WERI-Rb-1 (cell line): ENCODE data around the gene DDX31.

Source experiments
- DNase-seq: peaks from one replicate; pipeline ENCODE4 v3.0.0-alpha.2; 2020
- H3K27ac ChIP-seq: fragments of 250-450 bp; sonication (Bioruptor Pico); 2 replicates; pipeline ENCODE4 v1.5.1; 2020; ENCODE audit warnings: mild to moderate bottlenecking, moderate library complexity
- H3K27me3 ChIP-seq: fragments of 250-450 bp; sonication (Bioruptor Pico); 2 replicates; pipeline ENCODE4 v1.5.1; 2021; ENCODE audit warnings: mild to moderate bottlenecking, low read depth, moderate library complexity; ENCODE audit not compliant: insufficient read depth, severe bottlenecking
- H3K36me3 ChIP-seq: fragments of 250-450 bp; sonication (Bioruptor Pico); 2 replicates; pipeline ENCODE4 v1.5.1; 2020; ENCODE audit warnings: mild to moderate bottlenecking, moderate library complexity
- H3K4me3 ChIP-seq: 2 replicates; pipeline ENCODE4 v1.5.1; 2011; ENCODE audit warnings: low read depth, mild to moderate bottlenecking, control low read depth, low read length
- H3K9me3 ChIP-seq: fragments of 250-450 bp; sonication (Bioruptor Pico); 2 replicates; pipeline ENCODE4 v1.5.1; 2021; ENCODE audit warnings: mild to moderate bottlenecking, moderate library complexity; ENCODE audit not compliant: severe bottlenecking
- TF ChIP-seq, protein P1 (sequence below): IDR thresholded peaks from 2 replicates; pipeline ENCODE4 v1.5.1; 2011; ENCODE audit warnings: low read depth, mild to moderate bottlenecking, control low read depth, inconsistent platforms, low read length

The DDX31 gene

DNA sequence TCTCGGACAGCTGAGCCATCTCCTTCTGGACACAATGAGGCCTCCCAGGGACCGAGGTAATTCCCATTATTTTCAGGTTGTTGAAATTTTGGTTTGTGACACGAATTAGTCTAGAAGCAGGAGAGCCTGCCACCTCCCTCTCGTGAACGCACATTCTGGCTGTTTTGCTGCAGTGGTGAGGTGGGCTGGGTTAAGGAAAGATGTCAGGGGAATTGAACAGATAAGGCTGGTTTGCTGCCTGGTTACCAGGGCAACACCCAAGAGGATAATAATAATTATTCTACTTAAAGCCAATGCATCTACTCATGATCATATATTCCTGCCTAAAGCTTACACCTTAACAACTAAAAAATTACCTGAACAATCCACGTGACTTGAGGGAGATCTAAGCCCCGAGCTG lies 38.1 kb downstream of the DDX31 start:
- TF ChIP-seq, protein P1, sequence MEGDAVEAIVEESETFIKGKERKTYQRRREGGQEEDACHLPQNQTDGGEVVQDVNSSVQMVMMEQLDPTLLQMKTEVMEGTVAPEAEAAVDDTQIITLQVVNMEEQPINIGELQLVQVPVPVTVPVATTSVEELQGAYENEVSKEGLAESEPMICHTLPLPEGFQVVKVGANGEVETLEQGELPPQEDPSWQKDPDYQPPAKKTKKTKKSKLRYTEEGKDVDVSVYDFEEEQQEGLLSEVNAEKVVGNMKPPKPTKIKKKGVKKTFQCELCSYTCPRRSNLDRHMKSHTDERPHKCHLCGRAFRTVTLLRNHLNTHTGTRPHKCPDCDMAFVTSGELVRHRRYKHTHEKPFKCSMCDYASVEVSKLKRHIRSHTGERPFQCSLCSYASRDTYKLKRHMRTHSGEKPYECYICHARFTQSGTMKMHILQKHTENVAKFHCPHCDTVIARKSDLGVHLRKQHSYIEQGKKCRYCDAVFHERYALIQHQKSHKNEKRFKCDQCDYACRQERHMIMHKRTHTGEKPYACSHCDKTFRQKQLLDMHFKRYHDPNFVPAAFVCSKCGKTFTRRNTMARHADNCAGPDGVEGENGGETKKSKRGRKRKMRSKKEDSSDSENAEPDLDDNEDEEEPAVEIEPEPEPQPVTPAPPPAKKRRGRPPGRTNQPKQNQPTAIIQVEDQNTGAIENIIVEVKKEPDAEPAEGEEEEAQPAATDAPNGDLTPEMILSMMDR, result no peak
- Histone ChIP-seq H3K27me3 (no peaks in the 10 kb centered on the region), H3K27ac (no peak overlapping the region), H3K4me3 (no peak overlapping the region), H3K36me3 (peaks cover 38% of the 10 kb centered on the region), H3K9me3 (no peaks in the 10 kb centered on the region)
- no peak for DNase-seq

DNA sequence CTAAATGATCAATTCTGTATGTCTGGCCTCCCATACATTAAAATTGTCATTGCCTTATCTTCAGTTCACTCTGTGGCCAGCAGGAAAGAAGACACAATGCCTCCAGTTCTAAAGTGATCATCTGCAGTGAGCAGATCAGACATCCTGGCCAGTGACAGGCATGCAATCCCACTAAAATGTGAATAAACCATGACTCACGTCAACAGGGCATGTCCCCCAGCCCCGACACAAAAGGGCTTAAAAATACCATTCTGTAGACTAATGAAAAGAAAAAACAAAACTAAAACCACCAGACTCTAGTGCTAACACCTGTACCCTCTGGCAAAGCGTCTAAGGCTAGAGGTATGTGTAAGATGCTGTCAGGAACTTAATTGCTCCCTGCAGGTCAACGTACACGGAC lies 38.5 kb downstream of the DDX31 start:
- no peak for DNase-seq
- no peaks in the 10 kb centered on the region for H3K27me3 ChIP-seq
- no peak overlapping the region for H3K4me3 ChIP-seq
- peaks cover 38% of the 10 kb centered on the region for H3K36me3 ChIP-seq
- no peak overlapping the region for H3K27ac ChIP-seq
- H3K9me3 ChIP-seq, result no peaks in the 10 kb centered on the region
- TF ChIP-seq, protein P1, result no peak

DNA sequence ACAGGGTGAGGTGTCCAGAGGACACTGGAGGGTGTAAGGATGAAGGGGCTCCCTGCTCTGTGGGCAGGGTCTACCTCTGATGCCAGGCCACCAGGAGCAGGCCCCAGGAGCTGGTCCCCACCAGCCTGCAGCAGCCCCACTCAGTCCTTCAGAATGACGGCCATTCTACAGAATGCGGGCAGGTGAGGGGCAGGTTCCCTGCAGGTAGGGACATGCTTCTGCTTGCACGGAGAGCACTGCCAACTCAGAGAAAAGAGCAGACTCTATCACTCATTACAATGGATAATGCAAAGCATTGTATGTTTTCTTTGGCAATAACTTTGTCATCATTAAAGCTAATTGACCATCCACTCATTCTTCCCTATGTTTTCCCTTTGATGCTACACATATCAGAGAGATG lies 39.0 kb downstream of the DDX31 start:
- no peak for DNase-seq
- Histone ChIP-seq H3K36me3 (peaks cover 37% of the 10 kb centered on the region), H3K27ac (no peak overlapping the region), H3K9me3 (no peaks in the 10 kb centered on the region), H3K27me3 (no peaks in the 10 kb centered on the region), H3K4me3 (no peak overlapping the region)
- TF ChIP-seq, protein P1, result no peak

DNA sequence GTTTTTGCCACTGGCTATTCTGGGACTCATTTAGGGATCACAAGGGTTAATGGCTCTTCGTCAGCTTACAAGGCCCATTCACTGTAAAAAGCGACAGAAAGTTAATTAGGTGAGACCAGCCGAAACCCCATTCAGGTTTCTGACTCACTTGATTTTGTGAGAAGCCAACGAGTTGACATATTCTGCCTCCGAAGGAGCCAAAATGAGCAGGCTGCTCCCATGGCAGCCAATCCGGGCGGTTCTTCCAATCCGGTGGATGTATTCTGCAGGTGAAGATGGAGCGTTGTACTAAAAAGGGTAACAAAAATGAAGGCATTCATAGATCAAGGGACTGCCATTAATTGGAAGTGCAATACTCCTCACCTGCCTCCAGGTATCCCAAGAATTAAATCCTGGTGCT lies 39.7 kb downstream of the DDX31 start:
- H3K9me3 ChIP-seq, result no peaks in the 10 kb centered on the region
- no peaks in the 10 kb centered on the region for H3K27me3 ChIP-seq
- no peak for DNase-seq
- H3K27ac ChIP-seq, result no peak overlapping the region
- TF ChIP-seq, protein P1, result no peak
- peaks cover 39% of the 10 kb centered on the region for H3K36me3 ChIP-seq
- H3K4me3 ChIP-seq, result no peak overlapping the region

DNA sequence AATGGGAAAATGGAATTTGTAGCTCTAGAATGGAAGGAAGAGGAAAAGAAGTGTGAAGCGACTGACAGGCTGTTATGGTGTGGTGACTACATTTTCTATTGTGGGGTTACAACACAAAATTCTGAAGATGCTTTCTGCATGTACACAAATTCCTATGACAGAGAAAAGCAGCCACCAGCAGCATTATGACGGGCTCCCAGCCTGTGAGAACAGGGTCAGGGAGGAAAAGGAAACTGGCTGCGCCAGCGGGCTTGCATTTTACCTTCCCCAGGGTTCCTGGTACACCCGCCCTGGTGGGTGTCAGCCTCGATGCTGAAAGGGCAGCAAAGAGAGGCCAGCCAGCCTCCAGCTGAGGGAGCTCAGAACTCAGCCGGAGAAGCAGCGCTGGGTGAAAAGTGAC lies 41.0 kb downstream of the DDX31 start:
- no peaks in the 10 kb centered on the region for H3K9me3 ChIP-seq
- TF ChIP-seq, protein P1, result no peak
- peaks cover 46% of the 10 kb centered on the region for H3K36me3 ChIP-seq
- no peaks in the 10 kb centered on the region for H3K27me3 ChIP-seq
- H3K27ac ChIP-seq, result no peak overlapping the region
- no peak for DNase-seq
- no peak overlapping the region for H3K4me3 ChIP-seq

DNA sequence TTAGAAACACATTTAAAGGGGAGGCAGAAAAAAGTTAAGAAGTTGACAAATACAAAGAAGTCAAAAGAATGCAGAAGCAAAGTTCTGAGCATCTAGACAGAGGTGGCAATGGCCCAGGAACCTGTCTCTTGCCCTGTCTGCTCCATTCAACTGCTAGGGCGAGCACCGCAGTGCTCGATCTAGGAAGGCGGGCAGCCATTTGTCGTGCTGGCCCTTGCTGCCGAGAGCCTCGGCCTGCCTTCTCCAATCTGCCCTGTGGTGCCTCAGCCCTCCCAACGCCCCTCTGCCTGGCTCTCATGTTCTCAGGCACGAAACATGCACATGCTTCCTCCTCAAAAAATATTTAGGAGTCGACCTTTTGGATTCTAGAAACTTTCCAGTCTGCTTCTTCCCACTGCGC lies 42.2 kb downstream of the DDX31 start:
- DNase-seq, result no peak
- Histone ChIP-seq H3K27me3 (no peaks in the 10 kb centered on the region), H3K9me3 (no peaks in the 10 kb centered on the region), H3K36me3 (peaks cover 46% of the 10 kb centered on the region), H3K27ac (no peak overlapping the region), H3K4me3 (no peak overlapping the region)
- TF ChIP-seq, protein P1, result no peak
